KMS-11 (cell line): Measurements from ENCODE around the gene SLC37A3.
A peak's percentile ranks its signal among the peaks of the same experiment; 100 is the strongest.
"Not testable (repeated sequence)": the region's sequence is repeated elsewhere in the genome, so short reads cannot be mapped to it uniquely, and the experiment has no call there.

Experiments used
- H2AFZ ChIP-seq: fragments of 200-600 bp; sonication (generic); 2 replicates; pipeline ENCODE4 v1.6.1; 2016; ENCODE audit warnings: antibody characterized with exemption, mixed run types, low read depth
- H3K27ac ChIP-seq: fragments of 200-600 bp; sonication (generic); 2 replicates; pipeline ENCODE4 v1.6.1; 2016; ENCODE audit warnings: mild to moderate bottlenecking, mixed run types
- H3K27me3 ChIP-seq: fragments of 200-600 bp; sonication (generic); 2 replicates; pipeline ENCODE4 v1.6.1; 2017; ENCODE audit warnings: mild to moderate bottlenecking, low read depth, mixed run types, moderate library complexity; ENCODE audit not compliant: insufficient read depth
- H3K36me3 ChIP-seq: fragments of 200-600 bp; sonication (generic); 2 replicates; pipeline ENCODE4 v1.6.1; 2017; ENCODE audit warnings: mild to moderate bottlenecking, mixed run types; ENCODE audit not compliant: insufficient read depth
- H3K4me1 ChIP-seq: fragments of 200-600 bp; sonication (generic); 2 replicates; pipeline ENCODE4 v1.6.1; 2016; ENCODE audit warnings: mild to moderate bottlenecking, low read depth, mixed run types; ENCODE audit not compliant: poor library complexity, severe bottlenecking
- H3K4me2 ChIP-seq: fragments of 200-600 bp; sonication (generic); 2 replicates; pipeline ENCODE4 v1.7.0; 2016; ENCODE audit warnings: mild to moderate bottlenecking, mixed run types
- H3K4me3 ChIP-seq: fragments of 200-600 bp; sonication (generic); IDR thresholded peaks from 2 replicates; pipeline ENCODE4 v1.6.1; 2017; ENCODE audit warnings: low read depth, low read length, mixed read lengths; ENCODE audit not compliant: insufficient read depth
- H3K79me2 ChIP-seq: fragments of 200-600 bp; sonication (generic); 2 replicates; pipeline ENCODE4 v1.6.1; 2016; ENCODE audit warnings: low read depth, mixed run types; ENCODE audit not compliant: insufficient read depth
- H3K9ac ChIP-seq: fragments of 200-600 bp; sonication (generic); 2 replicates; pipeline ENCODE4 v1.6.1; 2016; ENCODE audit warnings: mild to moderate bottlenecking, mixed run types
- H4K20me1 ChIP-seq: fragments of 200-600 bp; sonication (generic); 2 replicates; pipeline ENCODE4 v1.6.1; 2016; ENCODE audit warnings: mild to moderate bottlenecking, mixed run types; ENCODE audit not compliant: insufficient read depth
- CTCF ChIP-seq: fragments of 200-600 bp; sonication (generic); conservative IDR thresholded peaks from 2 replicates; pipeline ENCODE4 v1.6.1; 2017; ENCODE audit warnings: low read depth, mild to moderate bottlenecking, antibody characterized with exemption, low read length, moderate library complexity, mixed read lengths

The SLC37A3 gene

DNA sequence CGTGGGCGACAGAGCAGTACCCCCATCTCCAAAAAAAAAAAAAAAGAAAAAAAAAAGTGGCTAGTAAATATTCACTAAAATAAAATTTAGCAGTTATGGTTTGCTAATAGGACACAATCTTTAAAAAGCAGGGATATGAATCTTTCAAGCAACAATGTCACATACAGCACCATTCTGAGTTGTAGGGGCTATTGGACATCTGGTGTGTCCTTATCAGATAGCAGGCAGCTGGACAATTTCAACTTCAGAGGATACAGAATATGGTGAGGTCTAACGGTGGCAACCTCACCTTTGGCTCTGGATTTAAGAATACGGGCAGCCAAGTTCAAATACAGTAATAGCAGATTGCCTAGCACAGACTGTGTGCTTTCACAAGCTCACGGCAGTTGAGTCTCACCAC is 51.1 kb downstream of the SLC37A3 start:
- Histone ChIP-seq H2AFZ (no peak overlapping the region), H3K36me3 (no peaks in the 10 kb centered on the region), H3K4me1 (no peaks in the 10 kb centered on the region), H3K79me2 (no peaks in the 10 kb centered on the region), H3K4me3 (no peak overlapping the region), H4K20me1 (no peaks in the 10 kb centered on the region), H3K9ac (no peak overlapping the region), H3K27me3 (no peaks in the 10 kb centered on the region), H3K4me2 (no peak overlapping the region), H3K27ac (no peak overlapping the region)
- no peak for TF ChIP-seq CTCF

DNA sequence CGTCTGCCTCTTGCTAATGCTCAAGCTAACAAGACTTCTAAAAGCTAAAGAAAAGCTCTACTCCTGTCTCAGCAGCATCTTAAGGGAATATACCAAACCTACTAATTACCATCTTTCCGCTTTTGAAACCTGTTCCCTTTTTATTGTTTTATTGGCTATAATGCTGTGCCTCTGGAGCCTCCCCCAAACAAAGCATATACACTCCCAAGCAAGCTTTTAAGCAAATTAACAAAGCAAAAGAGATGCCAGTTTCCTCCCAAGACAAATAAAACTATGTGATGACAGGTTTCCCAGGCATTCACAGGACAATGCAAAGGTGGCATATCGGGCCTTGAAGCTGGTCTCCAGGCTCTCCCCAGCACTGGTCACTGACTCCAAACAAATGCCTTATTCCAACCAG is 52.9 kb downstream of the SLC37A3 start:
- Histone ChIP-seq H3K79me2 (no peaks in the 10 kb centered on the region), H3K9ac (no peak overlapping the region), H3K4me2 (no peak overlapping the region), H3K4me1 (no peaks in the 10 kb centered on the region), H2AFZ (no peak overlapping the region), H4K20me1 (no peaks in the 10 kb centered on the region), H3K36me3 (no peaks in the 10 kb centered on the region), H3K4me3 (no peak overlapping the region), H3K27me3 (no peaks in the 10 kb centered on the region), H3K27ac (no peak overlapping the region)
- TF ChIP-seq CTCF: no peak

DNA sequence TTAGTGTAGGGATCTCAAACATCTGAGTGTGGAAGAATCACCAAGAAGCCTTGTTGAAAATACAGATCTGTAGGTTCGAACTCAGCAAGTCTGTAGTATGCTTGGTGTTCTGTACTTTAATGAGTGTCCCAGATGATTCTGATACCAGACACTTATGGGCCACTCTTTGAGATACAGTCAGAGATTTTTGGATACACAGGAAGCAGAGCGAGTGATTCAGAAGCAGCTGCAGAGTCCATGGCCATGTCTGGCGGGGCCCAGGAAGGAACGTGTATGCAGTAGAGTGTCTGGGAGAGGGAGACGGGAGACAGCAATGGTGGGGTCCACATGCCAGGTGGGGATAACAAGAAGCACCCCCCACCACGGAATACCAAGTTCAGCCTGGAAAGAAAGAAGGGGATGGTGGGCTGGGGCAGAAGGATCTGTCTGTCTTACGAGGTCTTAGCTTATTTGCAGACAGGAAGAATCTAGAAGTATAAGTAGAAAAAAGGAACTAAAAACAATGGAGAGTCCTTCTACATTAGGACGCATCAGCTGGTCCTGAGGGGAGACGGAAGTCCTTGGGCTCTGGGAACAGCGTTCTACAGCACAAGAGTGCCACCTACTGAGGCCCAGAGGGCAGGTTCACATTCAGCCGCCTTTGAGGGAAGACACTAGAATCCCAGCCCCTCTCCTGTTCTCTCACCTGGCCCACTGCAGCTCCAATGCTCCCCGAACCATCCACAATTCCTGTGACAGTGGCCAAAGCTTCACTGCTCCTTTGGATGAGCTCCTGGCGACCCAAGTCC is 55.4 kb downstream of the SLC37A3 start:
- TF ChIP-seq CTCF: 0 out of 2 replicates have a peak, but pooled peaks have one; percentile 30

DNA sequence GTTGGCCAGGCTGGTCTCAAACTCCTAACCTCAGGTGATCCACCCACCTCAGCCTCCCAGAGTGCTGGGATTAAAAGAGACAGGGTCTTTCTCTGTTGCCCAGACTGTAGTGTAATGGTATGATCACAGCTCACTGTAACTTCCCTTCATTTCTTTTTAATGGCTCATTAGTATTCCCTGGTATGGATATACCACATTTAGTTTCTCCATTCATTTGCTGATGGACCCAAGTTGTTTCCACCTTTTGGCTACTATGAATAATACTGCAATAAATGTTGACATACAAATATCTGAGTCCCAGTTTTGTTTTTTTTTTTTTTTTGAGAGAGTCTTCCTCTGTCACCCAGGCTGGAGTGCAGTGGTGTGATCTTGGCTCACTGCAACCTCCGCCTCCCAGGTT is 59.4 kb downstream of the SLC37A3 start:
- not testable (repeated sequence) for H3K4me1 ChIP-seq, H3K4me2 ChIP-seq, H3K27ac ChIP-seq, H3K79me2 ChIP-seq, H3K9ac ChIP-seq, H2AFZ ChIP-seq, H3K4me3 ChIP-seq, H4K20me1 ChIP-seq, H3K36me3 ChIP-seq, H3K27me3 ChIP-seq

More for the DNA sequence above, 55.4 kb downstream of the SLC37A3 start:
- Histone ChIP-seq H3K4me2 (no peak overlapping the region), H3K79me2 (no peaks in the 10 kb centered on the region), H3K4me3 (no peak overlapping the region), H3K27ac (no peak overlapping the region), H3K27me3 (no peaks in the 10 kb centered on the region), H2AFZ (no peak overlapping the region), H3K4me1 (no peaks in the 10 kb centered on the region), H3K9ac (no peak overlapping the region), H4K20me1 (no peaks in the 10 kb centered on the region), H3K36me3 (no peaks in the 10 kb centered on the region)

- no peak overlapping the region for H2AFZ ChIP-seq
- H4K20me1 ChIP-seq: no peaks in the 10 kb centered on the region
- H3K9ac ChIP-seq: no peak overlapping the region
- H3K27ac ChIP-seq: no peak overlapping the region
- H3K4me1 ChIP-seq: no peaks in the 10 kb centered on the region
- H3K27me3 ChIP-seq: no peaks in the 10 kb centered on the region
- no peaks in the 10 kb centered on the region for H3K36me3 ChIP-seq
- H3K4me3 ChIP-seq: no peak overlapping the region
- H3K4me2 ChIP-seq: no peak overlapping the region
- H3K79me2 ChIP-seq: no peaks in the 10 kb centered on the region
- TF ChIP-seq CTCF: no peak
Observed at GRCh38 chr7:140334341-140335057, 63.8 kb downstream of the SLC37A3 start.
